ENCODE results near the gene FAM13B.
"Not testable (repeated sequence)": the region's sequence is repeated elsewhere in the genome, so short reads cannot be mapped to it uniquely, and the experiment has no call there.

FAM13B gene

GRCh38 chr5:138026793-138027192, 6.1 kb downstream of the FAM13B start:
- DNase-seq (ENCODE audit: low spot score); H3K27me3 Mint-ChIP-seq (ENCODE audit: low read depth); H3K27ac Mint-ChIP-seq; H3K9me3 Mint-ChIP-seq; H3K4me3 Mint-ChIP-seq: not testable (repeated sequence)
- H3K36me3 Mint-ChIP-seq (ENCODE audit: low read depth): peaks cover 20% of the 10 kb centered on the region
- H3K4me1 Mint-ChIP-seq (ENCODE audit: low read depth): peaks cover 60% of the 10 kb centered on the region

GRCh38 chr5:138025285-138025684, 7.6 kb downstream of the FAM13B start:
- H3K4me3 Mint-ChIP-seq: no peak overlapping the region
- H3K36me3 Mint-ChIP-seq (ENCODE audit: low read depth): peaks cover 24% of the 10 kb centered on the region
- H3K4me1 Mint-ChIP-seq (ENCODE audit: low read depth): peaks cover 50% of the 10 kb centered on the region
- H3K27me3 Mint-ChIP-seq (ENCODE audit: low read depth): no peaks in the 10 kb centered on the region
- DNase-seq (ENCODE audit: low spot score): no peak
- H3K9me3 Mint-ChIP-seq: no peaks in the 10 kb centered on the region
- no peak overlapping the region for H3K27ac Mint-ChIP-seq

GRCh38 chr5:138024117-138024516, 8.8 kb downstream of the FAM13B start:
- no peak for DNase-seq (ENCODE audit: low spot score)
- Mint-ChIP-seq H3K9me3 (no peaks in the 10 kb centered on the region), H3K4me1 (ENCODE audit: low read depth) (peaks cover 40% of the 10 kb centered on the region), H3K27me3 (ENCODE audit: low read depth) (no peaks in the 10 kb centered on the region), H3K27ac (no peak overlapping the region), H3K36me3 (ENCODE audit: low read depth) (peaks cover 25% of the 10 kb centered on the region), H3K4me3 (no peak overlapping the region)

- Mint-ChIP-seq H3K4me1 (ENCODE audit: low read depth) (peaks cover 38% of the 10 kb centered on the region), H3K27ac (no peak overlapping the region), H3K4me3 (no peak overlapping the region), H3K9me3 (no peaks in the 10 kb centered on the region), H3K27me3 (ENCODE audit: low read depth) (no peaks in the 10 kb centered on the region), H3K36me3 (ENCODE audit: low read depth) (peaks cover 32% of the 10 kb centered on the region)
- DNase-seq (ENCODE audit: low spot score): no peak
These were observed 10.0 kb downstream of the FAM13B start for GRCh38 chr5:138022912-138023311.

- no peaks in the 10 kb centered on the region for H3K27me3 Mint-ChIP-seq (ENCODE audit: low read depth)
These were observed 11.1 kb downstream of the FAM13B start for GRCh38 chr5:138021771-138022170.

GRCh38 chr5:138018849-138019248, 14.0 kb downstream of the FAM13B start:
- Mint-ChIP-seq H3K27ac (no peak overlapping the region), H3K9me3 (no peaks in the 10 kb centered on the region), H3K27me3 (ENCODE audit: low read depth) (no peaks in the 10 kb centered on the region), H3K4me1 (ENCODE audit: low read depth) (peaks cover 14% of the 10 kb centered on the region), H3K36me3 (ENCODE audit: low read depth) (peaks cover 43% of the 10 kb centered on the region), H3K4me3 (no peak overlapping the region)
- no peak for DNase-seq (ENCODE audit: low spot score)

More at GRCh38 chr5:138021771-138022170, 11.1 kb downstream of the FAM13B start:
- no peak overlapping the region for H3K4me3 Mint-ChIP-seq
- no peak overlapping the region for H3K27ac Mint-ChIP-seq
- DNase-seq (ENCODE audit: low spot score): no peak
- peaks cover 27% of the 10 kb centered on the region for H3K36me3 Mint-ChIP-seq (ENCODE audit: low read depth)
- H3K4me1 Mint-ChIP-seq (ENCODE audit: low read depth): peaks cover 28% of the 10 kb centered on the region
- no peaks in the 10 kb centered on the region for H3K9me3 Mint-ChIP-seq

- Mint-ChIP-seq H3K4me1 (ENCODE audit: low read depth) (peaks cover 4% of the 10 kb centered on the region), H3K4me3 (no peak overlapping the region), H3K27me3 (ENCODE audit: low read depth) (no peaks in the 10 kb centered on the region), H3K27ac (no peak overlapping the region), H3K9me3 (no peaks in the 10 kb centered on the region), H3K36me3 (ENCODE audit: low read depth) (peaks cover 46% of the 10 kb centered on the region)
- DNase-seq (ENCODE audit: low spot score): no peak
These were observed 17.0 kb downstream of the FAM13B start for GRCh38 chr5:138015916-138016315.

- Mint-ChIP-seq H3K9me3 (no peaks in the 10 kb centered on the region), H3K27me3 (ENCODE audit: low read depth) (no peaks in the 10 kb centered on the region), H3K36me3 (ENCODE audit: low read depth) (peaks cover 44% of the 10 kb centered on the region), H3K27ac (no peak overlapping the region), H3K4me3 (no peak overlapping the region), H3K4me1 (ENCODE audit: low read depth) (peaks cover 4% of the 10 kb centered on the region)
- DNase-seq (ENCODE audit: low spot score): no peak
These were observed 20.9 kb downstream of the FAM13B start for GRCh38 chr5:138011991-138012390.

GRCh38 chr5:138000102-138000723, 32.7 kb downstream of the FAM13B start:
- Mint-ChIP-seq H3K27me3 (ENCODE audit: low read depth) (no peaks in the 10 kb centered on the region), H3K4me1 (ENCODE audit: low read depth) (peaks cover 24% of the 10 kb centered on the region), H3K36me3 (ENCODE audit: low read depth) (peaks cover 53% of the 10 kb centered on the region), H3K27ac (no peak overlapping the region), H3K4me3 (no peak overlapping the region), H3K9me3 (peaks cover 23% of the 10 kb centered on the region)
- no peak for DNase-seq (ENCODE audit: low spot score)

- Mint-ChIP-seq H3K4me3 (no peak overlapping the region), H3K36me3 (ENCODE audit: low read depth) (peaks cover 47% of the 10 kb centered on the region), H3K27ac (peak overlapping the region; percentile 52), H3K9me3 (peaks cover 23% of the 10 kb centered on the region), H3K27me3 (ENCODE audit: low read depth) (no peaks in the 10 kb centered on the region), H3K4me1 (ENCODE audit: low read depth) (peaks cover 22% of the 10 kb centered on the region)
- DNase-seq (ENCODE audit: low spot score): peak; percentile 22
These were observed 35.1 kb downstream of the FAM13B start for GRCh38 chr5:137997726-137998213.

GRCh38 chr5:137995749-137996128, 37.1 kb downstream of the FAM13B start:
- peaks cover 26% of the 10 kb centered on the region for H3K4me1 Mint-ChIP-seq (ENCODE audit: low read depth)

GRCh38 chr5:137995077-137995748, 37.7 kb downstream of the FAM13B start:
- H3K4me1 Mint-ChIP-seq (ENCODE audit: low read depth): peaks cover 26% of the 10 kb centered on the region

More at GRCh38 chr5:137995749-137996128, 37.1 kb downstream of the FAM13B start:
- Mint-ChIP-seq H3K36me3 (ENCODE audit: low read depth) (peaks cover 40% of the 10 kb centered on the region), H3K4me3 (no peak overlapping the region), H3K27ac (peak overlapping the region; percentile 70), H3K9me3 (peaks cover 23% of the 10 kb centered on the region), H3K27me3 (ENCODE audit: low read depth) (no peaks in the 10 kb centered on the region)
- no peak for DNase-seq (ENCODE audit: low spot score)

GRCh38 chr5:137994556-137994955, 38.3 kb downstream of the FAM13B start:
- no peak overlapping the region for H3K4me3 Mint-ChIP-seq
- H3K4me1 Mint-ChIP-seq (ENCODE audit: low read depth): peaks cover 26% of the 10 kb centered on the region
- H3K9me3 Mint-ChIP-seq: peaks cover 19% of the 10 kb centered on the region
- no peak overlapping the region for H3K27ac Mint-ChIP-seq
- no peaks in the 10 kb centered on the region for H3K27me3 Mint-ChIP-seq (ENCODE audit: low read depth)
- peaks cover 35% of the 10 kb centered on the region for H3K36me3 Mint-ChIP-seq (ENCODE audit: low read depth)
- no peak for DNase-seq (ENCODE audit: low spot score)

More at GRCh38 chr5:137995077-137995748, 37.7 kb downstream of the FAM13B start:
- no peak for DNase-seq (ENCODE audit: low spot score)
- Mint-ChIP-seq H3K36me3 (ENCODE audit: low read depth) (peaks cover 40% of the 10 kb centered on the region), H3K27me3 (ENCODE audit: low read depth) (no peaks in the 10 kb centered on the region), H3K9me3 (peaks cover 23% of the 10 kb centered on the region), H3K27ac (peak overlapping the region; percentile 70), H3K4me3 (no peak overlapping the region)

GRCh38 chr5:137989419-137989818, 43.5 kb downstream of the FAM13B start:
- Mint-ChIP-seq H3K4me3 (no peak overlapping the region), H3K27ac (no peak overlapping the region), H3K27me3 (ENCODE audit: low read depth) (no peaks in the 10 kb centered on the region), H3K36me3 (ENCODE audit: low read depth) (peaks cover 27% of the 10 kb centered on the region), H3K9me3 (no peaks in the 10 kb centered on the region), H3K4me1 (ENCODE audit: low read depth) (peaks cover 10% of the 10 kb centered on the region)
- no peak for DNase-seq (ENCODE audit: low spot score)

Measured in T-helper 2 cell treated with Interferon-gamma antibody and Interleukin-4, amounts not matched to agents 5 μg/mL and 100 μg/mL, for 36 hours (primary cell).